Osteocyte (in vitro differentiated cells): ENCODE data around the gene PLXNA2. TPM values are rescaled to one million over a fixed set of nuclear protein-coding genes. Genes with fewer than 3 reads are reported as not detected.
A peak's percentile ranks its signal among the peaks of the same experiment; 100 is the strongest.

ENCODE experiments used
- DNase-seq: peaks from one replicate; pipeline ENCODE4 v3.0.0; 2021; ENCODE audit warnings: mixed read lengths; ENCODE audit not compliant: unreplicated experiment; ENCODE audit errors: extremely low spot score
- H3K27ac Mint-ChIP-seq: one replicate; pipeline ENCODE4 v1.8.0; 2021; ENCODE audit warnings: mild to moderate bottlenecking, mixed read lengths; ENCODE audit not compliant: unreplicated experiment
- H3K27me3 Mint-ChIP-seq: one replicate; pipeline ENCODE4 v1.8.0; 2021; ENCODE audit warnings: mixed read lengths; ENCODE audit not compliant: unreplicated experiment
- H3K36me3 Mint-ChIP-seq: one replicate; pipeline ENCODE4 v1.8.0; 2021; ENCODE audit warnings: mixed read lengths; ENCODE audit not compliant: unreplicated experiment
- H3K4me1 Mint-ChIP-seq: one replicate; pipeline ENCODE4 v1.8.0; 2021; ENCODE audit warnings: mixed read lengths; ENCODE audit not compliant: unreplicated experiment
- H3K4me3 Mint-ChIP-seq: one replicate; pipeline ENCODE4 v1.8.0; 2021; ENCODE audit warnings: mild to moderate bottlenecking, moderate library complexity, mixed read lengths; ENCODE audit not compliant: unreplicated experiment
- H3K9me3 Mint-ChIP-seq: one replicate; pipeline ENCODE4 v1.8.0; 2021; ENCODE audit warnings: mixed read lengths; ENCODE audit not compliant: unreplicated experiment
- CTCF ChIP-seq: fragments of 200-600 bp; sonication (generic); IDR thresholded peaks from 2 replicates; pipeline ENCODE4 v1.5.0; 2021; ENCODE audit warnings: antibody characterized with exemption, mild to moderate bottlenecking, moderate library complexity
- total RNA-seq: library from RNA; stranded (reverse); gene quantifications from 2 replicates; pipeline ENCODE4 v1.2.1, GENCODE V29; 2021

The PLXNA2 gene
- total RNA-seq, 1 donor from 2014 or later, result 19.5 TPM

GRCh38 chr1:208218237-208219097 lies 25.7 kb downstream of the PLXNA2 start:
- H3K4me3 Mint-ChIP-seq, result no peak overlapping the region
- peak overlapping the region; percentile 61 for H3K27ac Mint-ChIP-seq
- no peak for TF ChIP-seq CTCF
- H3K4me1 Mint-ChIP-seq, result peaks cover 72% of the 10 kb centered on the region
- H3K9me3 Mint-ChIP-seq, result no peaks in the 10 kb centered on the region
- H3K27me3 Mint-ChIP-seq, result no peaks in the 10 kb centered on the region
- no peak for DNase-seq
- peaks cover 19% of the 10 kb centered on the region for H3K36me3 Mint-ChIP-seq

- TF ChIP-seq CTCF, result no peak
- Mint-ChIP-seq H3K4me3 (no peak overlapping the region), H3K36me3 (peaks cover 19% of the 10 kb centered on the region), H3K27ac (peak overlapping the region; percentile 61), H3K4me1 (peaks cover 66% of the 10 kb centered on the region), H3K9me3 (no peaks in the 10 kb centered on the region), H3K27me3 (no peaks in the 10 kb centered on the region)
- DNase-seq, result no peak
These were observed 26.4 kb downstream of the PLXNA2 start for GRCh38 chr1:208217781-208218180.

GRCh38 chr1:208216806-208217205 lies 27.4 kb downstream of the PLXNA2 start:
- H3K36me3 Mint-ChIP-seq, result peaks cover 19% of the 10 kb centered on the region
- no peaks in the 10 kb centered on the region for H3K27me3 Mint-ChIP-seq
- H3K9me3 Mint-ChIP-seq, result no peaks in the 10 kb centered on the region
- H3K4me1 Mint-ChIP-seq, result peaks cover 68% of the 10 kb centered on the region
- no peak for TF ChIP-seq CTCF
- no peak overlapping the region for H3K4me3 Mint-ChIP-seq
- no peak for DNase-seq
- peak overlapping the region; percentile 6 for H3K27ac Mint-ChIP-seq

GRCh38 chr1:208216062-208216461 lies 28.1 kb downstream of the PLXNA2 start:
- Mint-ChIP-seq H3K27ac (no peak overlapping the region), H3K27me3 (no peaks in the 10 kb centered on the region), H3K4me1 (peaks cover 67% of the 10 kb centered on the region), H3K4me3 (no peak overlapping the region), H3K36me3 (peaks cover 22% of the 10 kb centered on the region), H3K9me3 (no peaks in the 10 kb centered on the region)
- no peak for DNase-seq
- TF ChIP-seq CTCF, result no peak

- Mint-ChIP-seq H3K9me3 (no peaks in the 10 kb centered on the region), H3K27ac (no peak overlapping the region), H3K36me3 (peaks cover 22% of the 10 kb centered on the region), H3K4me1 (peaks cover 62% of the 10 kb centered on the region), H3K27me3 (no peaks in the 10 kb centered on the region), H3K4me3 (no peak overlapping the region)
- DNase-seq, result no peak
- no peak for TF ChIP-seq CTCF
These were observed 28.8 kb downstream of the PLXNA2 start for GRCh38 chr1:208215393-208215792.
